Esophagus (tissue), 2 donors: ENCODE data around the gene HSDL2. TPM values are rescaled to one million over a fixed set of nuclear protein-coding genes. Genes with fewer than 3 reads are reported as not detected.

ENCODE experiments used
- H3K27ac ChIP-seq, 2 donors: one replicate each; pipeline ENCODE4 v1.5.1; 2013; ENCODE audit warnings: low read depth in 2 of 2, mild to moderate bottlenecking in 2 of 2, inconsistent platforms in 1 of 2, low read length in 1 of 2, moderate library complexity in 1 of 2
- H3K27me3 ChIP-seq, 2 donors: one replicate each; pipeline ENCODE4 v1.6.1; 2013; ENCODE audit warnings: low read length in 2 of 2, control low read depth in 1 of 2, mild to moderate bottlenecking in 1 of 2; ENCODE audit not compliant: insufficient read depth in 2 of 2, control insufficient read depth in 1 of 2
- H3K36me3 ChIP-seq, 2 donors: one replicate each; pipeline ENCODE4 v1.6.1; 2013; ENCODE audit warnings: low read length in 1 of 2; ENCODE audit not compliant: control insufficient read depth in 2 of 2, insufficient read depth in 2 of 2
- H3K4me1 ChIP-seq, 2 donors: one replicate each; pipeline ENCODE4 v1.6.1; 2013; ENCODE audit warnings: low read length in 1 of 2; ENCODE audit not compliant: control insufficient read depth in 2 of 2, insufficient read depth in 2 of 2
- H3K4me3 ChIP-seq, 2 donors: one replicate each; pipeline ENCODE4 v1.5.1; 2013; ENCODE audit warnings: low read length in 2 of 2, mild to moderate bottlenecking in 2 of 2, low read depth in 1 of 2, moderate library complexity in 1 of 2
- H3K9me3 ChIP-seq, 2 donors: one replicate each; pipeline ENCODE4 v1.6.1; 2013; ENCODE audit warnings: mild to moderate bottlenecking in 2 of 2, low read depth in 1 of 2, low read length in 1 of 2, moderate library complexity in 1 of 2; ENCODE audit not compliant: control insufficient read depth in 2 of 2, insufficient read depth in 1 of 2
- WGBS, 2 donors: extraction: QIAGEN DNeasy Blood & Tissue Kit; methylation state at CpG; one replicate each; pipeline ENCODE4 v1.1.7; 2013; 5-methylcytosine and 5-hydroxymethylcytosine counted together
- polyA plus RNA-seq, 2 donors: library from polyadenylated mRNA; stranded (reverse); fragments of 200-250 nt; gene quantifications; one replicate each; pipeline ENCODE4 v1.2.3, GENCODE V29; 2013
- donor health status: healthy with polysubstance abuse.
- donor health status: Bipolar disorder and iron deficiency.

Gene HSDL2
- polyA plus RNA-seq, 2 donors: 19.4 to 22.0 TPM

DNA sequence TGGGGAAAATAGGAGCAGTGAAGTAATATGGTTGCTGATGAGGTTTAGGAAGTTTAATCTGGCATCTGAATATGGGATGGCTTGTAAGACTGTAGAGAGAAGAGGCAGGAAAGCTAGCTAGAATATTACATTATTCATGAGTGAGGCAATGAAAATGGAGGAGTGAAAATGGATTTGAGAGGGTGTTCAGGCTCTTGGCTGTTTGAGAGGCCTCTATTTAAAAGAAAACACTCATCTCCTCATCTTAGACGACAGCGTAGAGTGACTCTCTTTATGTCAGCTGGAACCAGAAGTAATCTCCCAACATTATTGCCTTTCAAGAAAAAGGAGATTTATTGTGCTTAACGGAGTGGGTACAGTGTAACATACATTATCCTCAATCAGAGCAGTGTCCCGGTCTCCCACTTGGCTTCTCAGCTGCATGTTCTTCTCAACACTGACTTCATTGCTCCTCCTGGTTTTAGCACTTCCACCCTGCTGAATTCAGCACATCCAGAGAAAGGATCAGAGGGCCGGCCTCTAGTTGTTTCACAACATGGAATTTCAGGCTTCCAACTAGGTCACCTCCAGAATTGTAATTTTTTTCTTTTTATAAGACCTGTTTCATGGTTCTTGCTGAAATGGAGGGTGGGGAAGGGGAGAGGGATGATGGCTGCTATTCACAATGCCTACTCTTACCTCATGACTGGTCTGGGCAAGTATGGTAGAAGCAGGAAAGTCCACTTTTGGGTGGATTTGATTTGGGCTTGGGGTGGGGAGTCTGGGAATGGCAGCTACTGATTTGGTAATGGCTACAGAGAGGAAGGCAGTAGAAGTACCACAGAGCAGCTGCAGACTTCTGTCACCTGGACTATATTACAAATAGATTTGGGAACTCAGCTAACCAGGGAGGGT is 53.8 kb downstream of the HSDL2 start:
- no peaks in the 10 kb centered on the region for H3K9me3 ChIP-seq
- H3K4me1 ChIP-seq: peaks cover 0 to 3% of the 10 kb centered on the region in 2 donors
- WGBS, 2 donors: 81 to 86% methylated on average over 5 of the region's 5 CpGs
- H3K27me3 ChIP-seq: no peaks in the 10 kb centered on the region
- peaks cover 0 to 2% of the 10 kb centered on the region in 2 donors for H3K36me3 ChIP-seq
- H3K4me3 ChIP-seq: no peak overlapping the region
- H3K27ac ChIP-seq: peak overlapping the region; percentile 24 to 35

DNA sequence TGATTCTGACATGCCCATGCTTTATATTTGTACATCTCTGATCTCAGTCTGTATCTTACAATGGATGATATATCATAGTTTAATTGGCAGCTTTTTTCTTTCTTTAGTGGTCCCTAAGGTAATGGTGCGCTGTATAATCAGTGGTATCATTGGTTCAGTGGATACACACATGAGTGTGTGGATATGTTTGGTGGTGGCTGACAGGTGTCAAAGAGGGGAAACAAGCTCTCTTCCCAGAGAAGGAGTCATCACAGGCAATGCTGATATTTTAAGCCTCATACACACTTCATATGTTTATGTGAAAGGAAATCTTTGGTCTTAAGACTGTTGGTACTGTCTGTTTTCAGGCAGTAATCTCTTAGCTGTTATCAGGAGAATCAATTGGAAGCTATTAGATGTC is 54.6 kb downstream of the HSDL2 start:
- WGBS, 2 donors: 96 to 98% methylated on average over 1 of the region's 1 CpG
- no peak overlapping the region for H3K27ac ChIP-seq
- no peaks in the 10 kb centered on the region for H3K27me3 ChIP-seq
- H3K36me3 ChIP-seq: peaks cover 0 to 2% of the 10 kb centered on the region in 2 donors
- H3K4me3 ChIP-seq: no peak overlapping the region
- peaks cover 0 to 3% of the 10 kb centered on the region in 2 donors for H3K4me1 ChIP-seq
- H3K9me3 ChIP-seq: no peaks in the 10 kb centered on the region

DNA sequence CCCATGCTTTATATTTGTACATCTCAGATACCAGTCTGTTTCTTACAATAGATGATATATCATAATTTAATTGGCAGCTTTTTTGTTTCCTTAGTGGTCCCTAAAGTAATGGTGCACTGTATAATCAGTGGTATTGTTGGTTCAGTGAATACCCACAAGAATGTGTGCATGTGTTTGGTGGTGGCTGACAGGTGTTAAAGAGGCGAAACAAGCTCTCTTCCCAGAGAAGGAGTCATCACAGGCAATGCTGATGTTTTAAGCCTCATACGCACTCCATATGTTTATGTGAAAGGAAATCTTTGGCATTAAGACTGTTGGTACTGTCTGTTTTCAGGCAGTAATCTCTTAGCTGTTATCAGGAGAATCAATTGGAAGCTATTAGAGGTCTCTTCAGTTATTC is 57.5 kb downstream of the HSDL2 start:
- Histone ChIP-seq H3K36me3 (no peaks in the 10 kb centered on the region), H3K4me1 (peaks cover 0 to 3% of the 10 kb centered on the region in 2 donors), H3K27me3 (no peaks in the 10 kb centered on the region), H3K9me3 (no peaks in the 10 kb centered on the region), H3K27ac (no peak overlapping the region), H3K4me3 (no peak overlapping the region)
- WGBS, 2 donors: 97 to 98% methylated on average over 2 of the region's 2 CpGs

DNA sequence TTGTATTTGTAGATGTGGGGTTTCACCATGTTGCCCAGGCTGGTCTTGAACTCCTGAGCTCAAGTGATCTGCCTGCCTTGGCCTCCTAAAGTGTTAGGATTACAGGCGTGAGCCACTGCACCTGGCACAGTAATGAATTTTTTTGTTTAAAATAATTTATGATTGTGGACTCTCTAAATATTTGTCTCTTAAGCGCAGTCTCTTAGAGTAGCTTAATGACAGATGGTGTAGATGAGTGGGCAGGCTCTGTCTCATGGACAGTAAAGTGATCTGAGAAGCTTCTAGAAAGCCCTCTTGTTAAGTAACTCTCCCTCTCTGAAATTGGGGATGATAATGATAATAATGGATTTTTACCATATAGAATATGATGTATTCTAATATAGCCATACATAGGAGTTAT is 59.3 kb downstream of the HSDL2 start:
- WGBS, 2 donors: 85 to 95% methylated on average over 2 of the region's 2 CpGs
- no peaks in the 10 kb centered on the region for H3K36me3 ChIP-seq
- H3K4me1 ChIP-seq: peaks cover 0 to 1% of the 10 kb centered on the region in 2 donors
- no peak overlapping the region for H3K27ac ChIP-seq
- H3K27me3 ChIP-seq: no peaks in the 10 kb centered on the region
- H3K9me3 ChIP-seq: no peaks in the 10 kb centered on the region
- H3K4me3 ChIP-seq: no peak overlapping the region

DNA sequence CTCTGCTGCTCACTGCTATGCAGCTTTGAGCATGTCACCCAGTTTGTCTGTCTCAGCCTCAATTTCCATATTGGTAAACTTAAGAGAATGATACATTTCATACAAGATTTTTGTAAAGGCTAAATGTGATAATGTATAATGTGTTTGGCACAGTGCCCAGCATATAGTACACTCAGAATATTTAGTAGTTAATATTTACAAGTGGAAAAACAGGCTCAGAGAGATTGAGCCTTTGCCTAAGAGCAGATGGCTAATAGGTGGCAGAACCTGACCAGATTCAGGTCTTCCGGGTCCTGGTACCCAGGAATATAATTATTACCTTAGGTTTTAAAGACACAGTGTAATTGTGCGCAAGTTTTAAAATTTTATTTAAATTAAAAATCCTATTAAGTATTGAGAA is 59.9 kb downstream of the HSDL2 start:
- no peaks in the 10 kb centered on the region for H3K9me3 ChIP-seq
- H3K4me3 ChIP-seq: no peak overlapping the region
- no peaks in the 10 kb centered on the region for H3K4me1 ChIP-seq
- no peak overlapping the region for H3K27ac ChIP-seq
- H3K27me3 ChIP-seq: no peaks in the 10 kb centered on the region
- no peaks in the 10 kb centered on the region for H3K36me3 ChIP-seq
- 71 to 85% methylated on average over 2 of the region's 2 CpGs for WGBS, 2 donors

DNA sequence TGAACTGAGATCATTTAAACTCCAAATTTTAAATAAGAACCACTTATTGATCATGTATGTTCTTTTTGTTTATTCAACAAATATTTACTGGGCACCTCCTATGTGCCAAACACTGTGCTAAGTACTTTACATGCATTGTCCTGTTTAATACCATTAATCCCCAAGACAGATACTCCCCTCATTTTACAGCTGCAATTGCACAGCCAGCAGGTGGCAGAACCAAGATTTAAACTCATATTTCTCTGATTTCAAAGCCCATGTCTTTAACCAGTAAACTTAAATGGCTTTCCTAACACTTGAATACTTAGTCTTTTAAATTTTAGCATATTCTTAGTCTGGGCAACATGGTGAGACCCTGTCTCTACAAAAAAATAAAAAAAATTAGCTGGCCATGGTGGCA is 63.3 kb downstream of the HSDL2 start:
- Histone ChIP-seq H3K4me1 (no peaks in the 10 kb centered on the region), H3K4me3 (no peak overlapping the region), H3K27ac (no peak overlapping the region), H3K36me3 (no peaks in the 10 kb centered on the region), H3K9me3 (no peaks in the 10 kb centered on the region), H3K27me3 (no peaks in the 10 kb centered on the region)

DNA sequence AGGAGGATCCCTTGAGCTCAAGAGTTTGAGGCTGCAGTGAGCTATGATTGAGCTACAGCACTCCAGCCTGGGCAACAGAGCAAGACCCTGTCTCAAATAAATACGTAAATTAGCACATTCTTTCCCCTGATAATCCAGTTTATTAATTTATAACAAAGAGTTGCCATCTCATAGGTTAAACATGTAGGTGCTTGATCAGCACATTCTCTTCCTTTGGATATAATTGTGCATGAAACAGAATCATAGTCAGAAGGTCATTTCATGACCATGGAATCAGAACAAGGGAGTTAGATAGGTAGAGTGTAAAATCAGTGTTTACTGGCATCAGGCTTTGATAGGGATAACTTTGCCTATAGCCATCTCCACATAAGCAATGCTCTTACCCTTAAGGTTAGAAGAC is 63.7 kb downstream of the HSDL2 start:
- no peaks in the 10 kb centered on the region for H3K4me1 ChIP-seq
- no peak overlapping the region for H3K4me3 ChIP-seq
- no peak overlapping the region for H3K27ac ChIP-seq
- H3K9me3 ChIP-seq: no peaks in the 10 kb centered on the region
- no peaks in the 10 kb centered on the region for H3K36me3 ChIP-seq
- H3K27me3 ChIP-seq: no peaks in the 10 kb centered on the region
- WGBS, 2 donors: 81 to 84% methylated on average over 1 of the region's 1 CpG

DNA sequence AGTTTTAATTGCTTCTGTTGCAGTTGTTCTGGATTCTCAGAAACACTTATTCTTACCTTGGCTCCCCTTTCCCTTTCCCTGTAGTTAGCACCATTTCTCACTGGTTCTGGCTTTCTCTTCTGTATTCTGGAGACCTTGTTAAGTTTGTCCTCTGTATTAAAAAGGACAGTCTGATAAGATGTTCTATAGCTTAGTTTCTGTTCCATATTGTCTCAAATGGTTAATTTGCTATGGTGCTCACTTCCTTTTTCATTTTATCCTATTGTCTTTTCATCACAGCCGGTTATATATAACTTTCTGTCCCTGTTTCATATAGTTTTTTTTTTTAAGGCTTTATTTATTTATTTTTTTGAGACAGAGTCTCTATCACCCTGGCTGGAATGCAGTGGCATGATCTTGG is 65.3 kb downstream of the HSDL2 start:
- H3K36me3 ChIP-seq: no peaks in the 10 kb centered on the region
- no peaks in the 10 kb centered on the region for H3K27me3 ChIP-seq
- no peaks in the 10 kb centered on the region for H3K9me3 ChIP-seq
- H3K4me1 ChIP-seq: no peaks in the 10 kb centered on the region
- WGBS, 2 donors: 49 to 70% methylated on average over 1 of the region's 1 CpG
- no peak overlapping the region for H3K4me3 ChIP-seq
- H3K27ac ChIP-seq: no peak overlapping the region

DNA sequence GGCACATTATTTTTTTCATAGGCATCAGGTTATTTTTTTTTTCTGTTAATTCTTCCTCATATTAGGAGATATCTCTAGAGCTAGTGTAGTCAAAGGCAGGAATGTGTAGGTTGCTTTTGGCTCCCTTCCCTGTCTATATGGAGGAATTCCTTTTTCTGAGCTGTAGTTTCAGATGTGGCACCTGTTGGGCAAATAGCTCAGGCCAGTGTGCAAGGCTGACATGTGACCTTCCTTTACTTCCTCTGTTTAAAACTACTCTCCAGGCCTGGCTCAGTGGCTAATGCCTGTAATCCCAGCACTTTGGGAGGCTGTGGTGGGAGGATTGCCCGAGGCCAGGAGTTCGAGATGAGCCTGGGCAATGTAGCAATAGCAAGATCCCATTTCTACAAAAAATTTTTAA is 66.2 kb downstream of the HSDL2 start:
- H3K36me3 ChIP-seq: no peaks in the 10 kb centered on the region
- no peaks in the 10 kb centered on the region for H3K27me3 ChIP-seq
- H3K4me3 ChIP-seq: no peak overlapping the region
- 95 to 99% methylated on average over 2 of the region's 2 CpGs for WGBS, 2 donors
- no peaks in the 10 kb centered on the region for H3K4me1 ChIP-seq
- no peak overlapping the region for H3K27ac ChIP-seq
- H3K9me3 ChIP-seq: no peaks in the 10 kb centered on the region

DNA sequence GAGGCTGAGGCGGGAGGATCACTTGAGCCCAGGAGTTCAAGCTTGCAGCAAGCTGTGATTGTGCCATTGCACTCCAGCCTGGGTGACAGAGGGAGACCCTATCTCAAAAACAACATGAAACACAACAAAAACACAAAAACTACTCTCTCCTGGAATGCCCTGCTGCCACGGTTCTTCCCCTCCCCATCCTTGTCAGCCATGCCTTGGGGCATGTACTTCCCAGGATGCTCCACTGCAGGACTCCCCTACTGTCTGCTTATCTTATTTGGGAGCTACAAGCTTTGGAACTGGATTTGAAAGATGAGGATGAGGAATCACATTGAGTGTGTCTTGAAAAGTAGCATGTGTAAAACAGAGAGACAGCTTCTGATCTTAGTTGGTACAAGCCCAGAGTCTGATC is 66.6 kb downstream of the HSDL2 start:
- 74 to 89% methylated on average over 2 of the region's 2 CpGs for WGBS, 2 donors
- Histone ChIP-seq H3K9me3 (no peaks in the 10 kb centered on the region), H3K27me3 (no peaks in the 10 kb centered on the region), H3K36me3 (no peaks in the 10 kb centered on the region), H3K4me1 (no peaks in the 10 kb centered on the region), H3K4me3 (no peak overlapping the region), H3K27ac (no peak overlapping the region)
